ENCODE measurements around the gene PDCD11. TPM values are rescaled to one million over a fixed set of nuclear protein-coding genes. Genes with fewer than 3 reads are reported as not detected.
"Not testable (repeated sequence)": the region's sequence is repeated elsewhere in the genome, so short reads cannot be mapped to it uniquely, and the experiment has no call there.

PDCD11 gene
- total RNA-seq, 2 donors from 2014 or later: 7.2 to 11.2 TPM

DNA sequence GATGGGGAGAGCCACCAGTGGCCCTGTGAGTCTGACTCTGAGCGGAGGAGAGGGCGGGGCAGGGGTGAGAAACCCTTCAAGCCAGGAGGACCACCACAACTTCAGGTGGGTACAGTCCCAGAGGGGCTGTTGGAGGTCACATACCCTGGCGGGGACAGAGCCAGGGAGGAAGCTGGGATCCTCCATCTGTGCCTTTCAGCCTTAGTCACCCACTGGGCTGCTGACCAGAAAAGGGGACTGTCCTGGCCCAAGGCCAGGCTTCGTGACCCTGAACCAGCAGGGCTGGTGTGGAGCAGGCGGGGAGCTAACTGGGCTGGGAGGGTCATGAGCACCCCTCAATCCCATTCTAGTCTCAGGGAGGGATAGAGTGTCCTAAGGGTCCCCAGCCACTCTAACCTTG lies 84.1 kb downstream of the PDCD11 start:
- DNase-seq (ENCODE audit: low spot score): no peak
- Histone ChIP-seq H3K4me3 (no peak overlapping the region), H3K27ac (no peak overlapping the region), H3K27me3 (no peaks in the 10 kb centered on the region), H3K9me3 (no peaks in the 10 kb centered on the region), H3K4me1 (no peaks in the 10 kb centered on the region), H3K36me3 (no peaks in the 10 kb centered on the region)
- TF ChIP-seq, protein P1, sequence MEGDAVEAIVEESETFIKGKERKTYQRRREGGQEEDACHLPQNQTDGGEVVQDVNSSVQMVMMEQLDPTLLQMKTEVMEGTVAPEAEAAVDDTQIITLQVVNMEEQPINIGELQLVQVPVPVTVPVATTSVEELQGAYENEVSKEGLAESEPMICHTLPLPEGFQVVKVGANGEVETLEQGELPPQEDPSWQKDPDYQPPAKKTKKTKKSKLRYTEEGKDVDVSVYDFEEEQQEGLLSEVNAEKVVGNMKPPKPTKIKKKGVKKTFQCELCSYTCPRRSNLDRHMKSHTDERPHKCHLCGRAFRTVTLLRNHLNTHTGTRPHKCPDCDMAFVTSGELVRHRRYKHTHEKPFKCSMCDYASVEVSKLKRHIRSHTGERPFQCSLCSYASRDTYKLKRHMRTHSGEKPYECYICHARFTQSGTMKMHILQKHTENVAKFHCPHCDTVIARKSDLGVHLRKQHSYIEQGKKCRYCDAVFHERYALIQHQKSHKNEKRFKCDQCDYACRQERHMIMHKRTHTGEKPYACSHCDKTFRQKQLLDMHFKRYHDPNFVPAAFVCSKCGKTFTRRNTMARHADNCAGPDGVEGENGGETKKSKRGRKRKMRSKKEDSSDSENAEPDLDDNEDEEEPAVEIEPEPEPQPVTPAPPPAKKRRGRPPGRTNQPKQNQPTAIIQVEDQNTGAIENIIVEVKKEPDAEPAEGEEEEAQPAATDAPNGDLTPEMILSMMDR (IDR thresholded peaks at IDR 0.05): no peak

DNA sequence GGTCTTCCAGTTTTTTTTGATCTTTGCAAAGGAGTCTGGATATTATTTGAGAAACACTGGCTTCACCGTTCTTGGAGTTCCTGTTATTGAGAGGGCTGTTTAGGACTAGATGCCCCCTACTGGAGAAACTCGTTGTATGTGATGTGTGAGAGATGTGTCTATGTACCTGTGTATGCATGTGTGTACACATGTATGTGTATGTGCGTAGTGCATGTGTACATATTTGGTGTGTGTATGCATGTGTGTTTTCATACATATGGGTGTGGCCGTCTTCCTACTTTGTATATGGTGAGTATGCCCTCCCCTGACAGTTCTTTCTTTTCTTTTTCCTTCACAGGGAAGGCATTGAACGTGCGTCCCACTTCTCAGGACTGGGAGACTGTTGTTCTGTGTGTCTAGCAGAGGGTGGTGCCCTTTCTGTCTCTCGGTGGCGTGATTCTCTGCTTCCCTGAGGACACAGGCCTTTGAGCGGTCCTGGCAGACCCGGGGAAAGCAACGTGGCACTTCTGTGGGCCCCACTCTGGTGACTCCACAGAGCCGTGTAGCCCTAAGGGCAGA lies 85.6 kb downstream of the PDCD11 start:
- Histone ChIP-seq H3K4me1 (no peaks in the 10 kb centered on the region), H3K36me3 (no peaks in the 10 kb centered on the region), H3K4me3 (no peak overlapping the region), H3K9me3 (no peaks in the 10 kb centered on the region), H3K27ac (no peak overlapping the region), H3K27me3 (no peaks in the 10 kb centered on the region)
- DNase-seq (ENCODE audit: low spot score): no peak
- TF ChIP-seq, protein P1 (IDR thresholded peaks at IDR 0.05): peak; percentile 48 to 71

DNA sequence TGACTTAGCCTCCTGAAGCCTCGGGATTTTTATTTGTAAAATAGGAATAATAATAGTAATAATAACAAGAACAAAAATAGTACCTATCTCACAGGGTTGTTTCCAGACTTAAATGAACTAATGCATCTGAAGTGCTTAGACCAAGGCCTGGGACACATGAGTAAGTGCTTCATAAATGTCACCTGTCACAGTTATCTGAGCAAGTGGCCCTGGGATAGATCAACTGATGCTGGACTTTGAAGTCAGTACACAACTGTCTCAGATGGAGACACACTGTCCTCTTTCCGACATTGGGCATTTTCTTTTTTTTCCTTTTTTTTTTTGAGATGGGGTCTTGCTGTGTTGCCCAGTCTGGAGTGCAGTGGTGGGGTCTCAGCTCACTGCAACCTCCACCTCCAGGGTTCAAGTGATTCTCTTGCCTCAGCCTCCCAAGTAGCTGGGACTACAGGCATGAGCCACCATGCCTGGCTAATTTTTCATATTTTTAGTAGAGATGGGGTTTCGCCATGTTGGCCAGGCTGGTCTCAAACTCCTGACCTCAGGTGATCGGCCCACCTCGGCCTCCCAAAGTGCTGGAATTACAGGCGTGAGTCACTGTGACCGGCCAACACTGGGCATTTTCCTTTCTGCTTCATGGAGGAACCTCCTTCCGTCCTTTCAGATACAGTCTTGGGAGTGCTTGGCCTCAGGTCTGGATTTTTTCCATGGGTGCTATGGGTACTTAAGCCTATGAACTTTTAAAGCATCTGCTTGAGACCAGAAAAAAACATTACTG lies 90.4 kb downstream of the PDCD11 start:
- not testable (repeated sequence) for DNase-seq (ENCODE audit: low spot score); H3K9me3 ChIP-seq; H3K36me3 ChIP-seq; H3K27ac ChIP-seq; H3K4me1 ChIP-seq; H3K4me3 ChIP-seq; H3K27me3 ChIP-seq

DNA sequence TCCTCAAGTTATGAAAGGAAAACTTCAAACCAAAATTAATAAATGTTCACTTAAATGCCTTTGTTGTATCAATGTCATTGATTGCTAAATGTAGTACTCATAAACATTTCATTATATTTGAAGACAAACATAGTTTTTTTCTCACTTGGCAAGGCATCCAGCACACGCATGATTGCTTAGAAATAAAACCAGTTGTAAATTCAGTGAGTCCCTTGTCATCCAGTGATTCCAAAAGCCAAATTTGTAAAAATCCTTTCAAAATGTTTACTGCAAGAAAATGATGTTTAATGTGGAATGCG lies 90.9 kb downstream of the PDCD11 start:
- H3K27ac ChIP-seq: no peak overlapping the region
- H3K36me3 ChIP-seq: no peaks in the 10 kb centered on the region
- H3K9me3 ChIP-seq: no peaks in the 10 kb centered on the region

DNA sequence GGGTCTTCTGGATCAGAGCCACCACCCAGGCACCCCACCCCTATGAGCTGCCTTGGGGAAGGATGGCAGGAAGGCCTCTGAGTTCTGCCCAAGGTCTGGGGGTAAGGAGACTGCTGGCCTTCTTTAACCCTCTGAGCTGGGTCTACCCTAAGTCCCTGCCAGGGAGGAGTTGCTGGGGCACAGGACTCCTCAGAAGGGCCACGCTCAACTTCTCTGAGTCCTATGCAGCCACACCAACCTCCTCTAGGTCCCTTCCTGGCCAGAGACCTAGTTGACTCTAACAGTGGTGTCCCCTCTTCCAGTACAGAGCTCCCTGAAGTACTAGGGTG lies 94.5 kb downstream of the PDCD11 start:
- H3K9me3 ChIP-seq: no peaks in the 10 kb centered on the region
- no peak overlapping the region for H3K27ac ChIP-seq
- H3K27me3 ChIP-seq: no peaks in the 10 kb centered on the region
- H3K4me3 ChIP-seq: no peak overlapping the region
- no peak for DNase-seq (ENCODE audit: low spot score)
- no peaks in the 10 kb centered on the region for H3K36me3 ChIP-seq
- H3K4me1 ChIP-seq: peaks cover 0 to 27% of the 10 kb centered on the region in 2 donors
- TF ChIP-seq, protein P1 (IDR thresholded peaks at IDR 0.05): no peak

More for the DNA sequence above, 90.9 kb downstream of the PDCD11 start:
- Histone ChIP-seq H3K27me3 (no peaks in the 10 kb centered on the region), H3K4me3 (no peak overlapping the region), H3K4me1 (peaks cover 0 to 5% of the 10 kb centered on the region in 2 donors)
- TF ChIP-seq, protein P1 (IDR thresholded peaks at IDR 0.05): no peak
- DNase-seq (ENCODE audit: low spot score): no peak

DNA sequence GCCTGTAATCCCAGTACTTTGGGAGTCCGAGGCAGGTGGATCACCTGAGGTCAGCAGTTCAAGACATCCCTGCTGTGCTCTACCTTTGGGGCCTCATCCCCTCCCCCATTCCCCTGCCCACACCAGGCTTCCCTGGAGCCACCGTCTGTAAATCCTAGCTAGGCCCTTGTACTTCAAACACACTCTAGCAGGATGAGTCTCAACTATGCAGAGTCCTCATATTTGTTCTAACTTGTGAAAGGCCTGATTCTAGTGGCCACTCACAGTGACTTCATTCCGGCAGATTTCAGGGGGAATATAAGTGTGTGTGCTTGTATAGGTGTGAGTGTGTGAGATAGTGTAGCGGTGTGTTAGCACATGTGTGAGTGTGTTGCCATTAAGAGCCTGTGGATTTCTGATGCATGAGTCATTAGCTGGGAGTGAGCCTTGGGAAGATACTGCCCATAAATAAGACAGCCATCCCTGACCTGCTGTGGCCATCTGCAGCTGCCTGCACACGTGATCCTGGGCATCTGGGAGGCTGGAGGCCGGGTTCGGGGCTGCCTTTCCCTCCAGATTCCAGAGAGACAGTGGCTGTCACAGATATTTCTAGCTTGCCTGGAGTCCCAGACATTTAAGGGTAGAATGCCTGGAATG lies 95.4 kb downstream of the PDCD11 start:
- Histone ChIP-seq H3K27me3 (no peaks in the 10 kb centered on the region), H3K4me1 (peaks cover 0 to 27% of the 10 kb centered on the region in 2 donors), H3K27ac (no peak overlapping the region), H3K36me3 (no peaks in the 10 kb centered on the region), H3K4me3 (no peak overlapping the region), H3K9me3 (no peaks in the 10 kb centered on the region)
- TF ChIP-seq, protein P1 (IDR thresholded peaks at IDR 0.05): no peak
- no peak for DNase-seq (ENCODE audit: low spot score)

Data from right atrium auricular region (tissue), 2 donors.